Measurements from ENCODE around the gene FFAR1.
"Not testable (repeated sequence)": the region's sequence is repeated elsewhere in the genome, so short reads cannot be mapped to it uniquely, and the experiment has no call there.

Gene FFAR1

DNA sequence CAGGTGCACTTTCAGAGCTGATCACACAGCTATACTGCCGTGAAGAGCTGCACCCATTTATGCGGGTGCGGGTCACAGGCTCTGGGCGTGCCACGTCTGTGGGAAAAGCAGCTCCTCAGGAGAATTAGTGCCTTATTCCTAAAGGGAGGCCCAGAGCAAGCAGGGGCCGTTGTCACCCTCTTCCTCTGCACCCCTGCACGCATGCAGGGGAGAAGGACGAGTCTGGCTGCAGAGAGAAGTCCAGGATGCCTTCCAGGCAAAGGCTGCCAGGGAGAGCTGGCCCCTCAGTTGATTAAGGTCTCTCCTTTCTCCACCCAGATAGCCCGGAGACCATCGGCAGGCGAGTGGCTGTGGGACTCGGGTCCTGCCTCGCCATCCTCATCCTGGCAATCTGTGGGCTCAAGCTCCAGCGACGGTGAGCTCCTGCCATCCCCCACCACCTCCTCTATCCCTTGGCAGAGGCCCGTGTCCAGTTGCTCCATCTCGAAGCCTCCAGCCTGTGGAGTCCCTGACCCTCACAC, 3.1 kb upstream of the FFAR1 start:
- no peak for DNase-seq

DNA sequence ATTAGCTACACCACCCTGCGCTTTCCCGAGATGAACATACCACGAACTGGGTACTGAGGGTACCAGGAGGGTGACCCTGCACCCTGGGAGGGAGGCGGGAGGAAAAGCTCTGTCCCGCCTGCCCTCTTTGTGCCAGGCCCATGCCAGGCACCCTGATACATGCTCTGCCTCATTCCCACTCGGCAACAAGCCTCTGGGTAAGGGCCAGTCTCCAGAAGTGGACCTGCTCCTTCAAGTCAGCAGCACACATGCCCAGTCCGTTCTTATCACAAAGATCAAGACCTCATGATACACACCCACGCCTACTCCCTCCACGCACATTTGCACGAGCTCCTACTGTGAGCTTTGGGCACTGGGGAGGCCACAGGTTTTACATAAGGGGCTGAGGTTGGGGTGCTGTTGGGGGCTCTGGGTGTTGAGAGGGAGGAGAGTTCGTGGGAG, 2.0 kb upstream of the FFAR1 start:
- no peak for DNase-seq

DNA sequence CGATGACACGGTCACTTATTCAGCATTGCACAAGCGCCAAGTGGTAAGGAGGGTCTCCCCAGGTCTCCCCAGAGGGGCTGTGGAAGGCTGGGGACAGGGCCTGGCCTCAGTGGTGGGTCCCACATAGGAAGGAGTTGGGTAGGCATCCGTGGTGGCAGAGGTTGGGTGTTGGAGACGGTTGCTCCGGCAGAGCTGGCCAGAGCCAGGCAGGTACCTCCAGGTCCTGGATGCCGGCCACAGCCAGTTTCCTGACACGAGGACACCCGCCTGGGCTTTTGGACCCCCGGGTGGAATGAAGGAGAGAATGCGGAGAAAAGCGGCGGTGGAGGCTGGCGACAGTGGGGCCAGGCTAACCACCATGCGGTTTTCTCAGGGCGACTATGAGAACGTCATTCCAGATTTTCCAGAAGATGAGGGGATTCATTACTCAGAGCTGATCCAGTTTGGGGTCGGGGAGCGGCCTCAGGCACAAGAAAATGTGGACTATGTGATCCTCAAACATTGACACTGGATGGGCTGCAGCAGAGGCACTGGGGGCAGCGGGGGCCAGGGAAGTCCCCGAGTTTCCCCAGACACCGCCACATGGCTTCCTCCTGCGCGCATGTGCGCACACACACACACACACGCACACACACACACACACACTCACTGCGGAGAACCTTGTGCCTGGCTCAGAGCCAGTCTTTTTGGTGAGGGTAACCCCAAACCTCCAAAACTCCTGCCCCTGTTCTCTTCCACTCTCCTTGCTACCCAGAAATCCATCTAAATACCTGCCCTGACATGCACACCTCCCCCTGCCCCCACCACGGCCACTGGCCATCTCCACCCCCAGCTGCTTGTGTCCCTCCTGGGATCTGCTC, 1.3 kb upstream of the FFAR1 start:
- DNase-seq: no peak

DNA sequence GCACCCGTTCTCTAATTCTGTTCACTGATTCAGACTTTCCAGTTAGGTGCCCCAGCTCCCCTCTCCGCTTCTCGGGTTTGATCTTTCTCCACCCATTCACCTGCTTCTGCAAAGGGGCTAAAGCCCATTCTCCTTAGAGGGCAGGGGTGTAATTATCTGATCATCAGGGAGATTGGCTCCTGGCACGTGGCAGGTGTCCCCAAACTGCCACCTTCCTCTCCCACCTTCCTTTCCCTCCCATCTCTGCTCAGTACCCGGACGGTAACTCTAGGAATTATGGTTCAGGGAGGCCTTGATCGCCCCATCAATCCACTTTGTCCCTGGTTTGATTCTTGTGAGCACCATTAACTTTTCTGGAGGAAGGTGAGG, 212 bp downstream of the FFAR1 start:
- DNase-seq: no peak

DNA sequence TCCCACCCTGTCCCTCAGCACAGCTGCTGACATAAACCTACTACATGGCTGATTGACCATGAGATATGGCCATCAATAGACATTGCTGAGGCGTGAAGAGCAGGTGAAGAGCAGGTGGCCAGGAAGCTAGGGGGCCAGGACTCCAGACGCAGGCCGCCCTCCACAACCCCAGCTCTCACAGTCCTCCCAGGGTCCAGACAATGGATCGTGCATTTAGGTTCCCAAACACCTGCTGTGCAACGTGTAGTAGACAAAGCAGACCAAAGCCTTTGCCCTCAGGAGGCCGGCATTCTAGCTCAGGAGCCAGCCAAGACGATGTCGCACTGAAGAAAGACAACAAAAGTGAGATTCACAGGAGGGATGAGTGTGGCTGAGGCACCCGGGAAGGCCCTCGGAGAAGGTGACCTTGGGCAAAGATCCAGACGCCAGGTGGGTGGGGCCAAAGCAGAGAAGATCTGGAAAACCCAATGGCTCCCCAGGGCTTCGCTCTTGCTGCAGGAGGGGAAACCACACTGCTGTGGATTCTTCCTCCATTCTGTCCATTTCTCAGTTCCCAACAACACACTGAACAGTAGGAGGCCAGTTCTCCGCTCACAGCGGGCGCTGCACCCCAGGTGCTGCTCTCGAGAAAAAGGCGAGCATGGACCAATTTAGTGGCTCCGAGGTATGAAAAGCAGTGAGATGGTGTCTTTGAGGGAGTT, 1.4 kb downstream of the FFAR1 start:
- DNase-seq: peak in 1 of 2 experiments; percentile 59

DNA sequence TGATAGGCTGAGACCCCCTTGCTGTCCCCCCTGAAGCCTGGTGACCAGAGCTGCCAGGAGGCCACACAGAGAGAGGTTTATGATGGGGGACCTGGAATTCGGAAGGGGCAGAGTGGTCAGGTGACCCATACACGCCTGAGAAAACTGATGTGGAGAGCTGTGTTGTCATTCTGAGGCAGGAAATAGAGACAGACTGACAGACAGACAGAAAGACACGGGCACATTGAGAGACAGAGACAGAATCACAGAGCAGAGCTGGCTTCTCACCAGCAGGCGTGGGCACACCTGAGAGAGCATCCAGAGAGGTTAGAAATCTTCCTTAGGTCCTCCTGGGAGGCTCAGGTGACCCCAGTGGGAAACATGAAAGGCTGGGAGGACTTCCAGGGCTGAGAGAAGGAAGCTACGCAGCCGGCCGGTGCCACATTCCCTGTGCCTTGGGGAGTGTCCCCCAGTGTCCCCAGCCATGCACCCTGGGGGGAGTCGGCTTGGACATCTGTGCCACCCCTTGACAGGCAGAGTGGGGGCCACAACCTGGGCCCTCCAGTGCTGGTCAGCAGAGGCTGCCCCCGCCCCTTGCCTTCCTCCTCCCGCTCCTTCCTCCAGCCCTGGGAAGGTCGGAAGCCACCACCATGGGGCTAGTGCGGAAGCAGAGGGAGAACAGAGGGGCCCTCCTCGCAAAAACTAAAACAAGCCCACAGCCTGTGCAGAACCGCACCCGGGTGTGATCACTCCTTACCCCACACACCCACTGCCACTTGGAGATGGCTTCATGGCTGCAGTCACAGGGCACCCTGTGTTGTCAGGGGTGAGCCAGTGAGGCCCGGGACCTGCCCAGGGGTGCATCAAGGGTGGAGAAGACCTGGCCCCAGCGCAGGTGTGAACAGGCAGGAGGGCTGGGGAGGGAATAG, 2.2 kb downstream of the FFAR1 start:
- DNase-seq: no peak

DNA sequence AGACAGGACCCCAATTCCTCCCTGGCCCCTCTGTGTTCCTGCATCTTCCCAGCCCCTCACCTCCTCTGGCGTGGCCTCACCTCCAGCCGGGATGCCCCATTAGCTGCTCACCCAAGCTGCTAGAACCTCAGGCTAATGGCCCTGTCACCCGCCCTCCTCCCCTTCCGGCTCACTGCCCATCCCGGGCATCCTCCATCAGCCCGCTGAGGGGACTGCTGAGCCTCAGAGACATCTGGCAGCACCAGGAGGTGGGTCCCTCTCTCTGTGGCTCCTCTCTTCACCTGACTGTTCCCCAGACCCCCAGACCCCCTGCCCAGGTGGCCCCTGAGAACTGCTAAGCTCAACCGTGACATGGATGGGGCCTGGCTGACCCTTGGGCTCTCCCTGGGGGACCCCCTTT, 2.9 kb downstream of the FFAR1 start:
- no peak for DNase-seq

DNA sequence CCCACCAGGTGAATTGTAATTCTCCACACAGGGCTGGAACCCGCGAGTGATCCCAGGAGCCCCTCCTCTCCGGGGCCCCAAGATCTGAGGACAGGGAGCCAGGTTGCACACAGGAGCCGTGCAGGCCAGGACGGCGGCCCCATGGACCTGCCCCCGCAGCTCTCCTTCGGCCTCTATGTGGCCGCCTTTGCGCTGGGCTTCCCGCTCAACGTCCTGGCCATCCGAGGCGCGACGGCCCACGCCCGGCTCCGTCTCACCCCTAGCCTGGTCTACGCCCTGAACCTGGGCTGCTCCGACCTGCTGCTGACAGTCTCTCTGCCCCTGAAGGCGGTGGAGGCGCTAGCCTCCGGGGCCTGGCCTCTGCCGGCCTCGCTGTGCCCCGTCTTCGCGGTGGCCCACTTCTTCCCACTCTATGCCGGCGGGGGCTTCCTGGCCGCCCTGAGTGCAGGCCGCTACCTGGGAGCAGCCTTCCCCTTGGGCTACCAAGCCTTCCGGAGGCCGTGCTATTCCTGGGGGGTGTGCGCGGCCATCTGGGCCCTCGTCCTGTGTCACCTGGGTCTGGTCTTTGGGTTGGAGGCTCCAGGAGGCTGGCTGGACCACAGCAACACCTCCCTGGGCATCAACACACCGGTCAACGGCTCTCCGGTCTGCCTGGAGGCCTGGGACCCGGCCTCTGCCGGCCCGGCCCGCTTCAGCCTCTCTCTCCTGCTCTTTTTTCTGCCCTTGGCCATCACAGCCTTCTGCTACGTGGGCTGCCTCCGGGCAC, 3.9 kb downstream of the FFAR1 start:
- DNase-seq: no peak

DNA sequence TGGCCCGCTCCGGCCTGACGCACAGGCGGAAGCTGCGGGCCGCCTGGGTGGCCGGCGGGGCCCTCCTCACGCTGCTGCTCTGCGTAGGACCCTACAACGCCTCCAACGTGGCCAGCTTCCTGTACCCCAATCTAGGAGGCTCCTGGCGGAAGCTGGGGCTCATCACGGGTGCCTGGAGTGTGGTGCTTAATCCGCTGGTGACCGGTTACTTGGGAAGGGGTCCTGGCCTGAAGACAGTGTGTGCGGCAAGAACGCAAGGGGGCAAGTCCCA, 4.4 kb downstream of the FFAR1 start:
- no peak for DNase-seq

DNA sequence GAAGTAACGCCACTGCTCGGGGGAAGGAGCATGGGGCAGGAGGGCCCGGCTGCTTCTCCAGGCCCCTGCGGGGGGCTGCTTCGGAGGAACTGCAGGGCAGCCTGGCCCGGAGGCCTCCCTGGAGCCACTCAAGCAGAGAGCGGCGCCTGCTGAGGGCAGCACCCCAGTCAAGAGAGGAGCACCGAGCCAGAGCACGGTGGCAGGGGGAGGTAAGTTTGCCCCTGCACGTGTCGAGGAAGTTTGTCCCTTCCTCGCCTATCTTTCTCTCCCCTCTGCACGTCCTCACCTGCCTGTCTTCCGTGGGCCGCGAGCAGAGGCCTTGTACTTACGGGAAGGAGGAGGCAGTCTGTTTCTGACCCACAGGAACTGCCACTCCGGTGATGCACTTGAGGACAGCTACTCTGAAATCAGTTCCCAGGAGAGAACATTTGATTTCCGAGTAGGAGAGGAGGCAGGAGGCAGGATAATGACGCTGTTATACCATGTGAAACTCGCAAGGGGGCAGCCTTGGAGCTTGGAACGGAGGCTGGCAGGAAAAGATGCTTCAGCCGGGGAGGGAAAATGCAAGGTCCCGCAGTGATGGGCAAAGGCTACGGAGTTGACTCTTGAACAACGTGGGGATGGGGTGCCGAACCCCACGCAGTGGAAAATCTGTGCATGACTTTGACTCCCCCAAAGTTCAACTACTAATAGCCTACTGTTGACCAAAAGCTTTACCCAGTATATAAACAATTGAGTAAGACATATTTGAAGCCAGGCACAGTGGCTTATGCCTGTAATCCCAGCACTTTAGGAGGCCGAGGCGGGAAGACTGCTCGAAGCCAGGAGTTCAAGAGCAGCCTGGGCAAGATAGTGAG, 5.0 kb downstream of the FFAR1 start:
- DNase-seq: peak; percentile 63 to 91

DNA sequence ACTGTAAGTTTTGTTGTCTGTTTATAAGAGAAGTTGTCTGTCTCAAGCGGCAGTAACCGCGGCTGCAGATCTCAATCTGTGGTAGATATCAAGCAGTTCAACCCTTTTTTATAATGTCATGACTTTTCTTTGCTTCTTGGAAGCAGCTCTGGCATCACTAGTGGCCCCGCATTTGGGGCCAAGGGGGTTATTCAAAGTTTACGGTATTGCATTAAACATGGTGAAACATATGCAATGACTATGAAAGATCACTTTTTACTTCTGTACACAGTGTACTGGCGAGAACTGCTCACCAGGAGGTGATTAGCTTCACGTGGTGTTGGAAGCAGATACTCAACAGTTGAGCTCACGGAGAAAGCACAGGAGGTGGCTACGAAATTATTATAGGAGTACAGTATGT, 5.9 kb downstream of the FFAR1 start:
- DNase-seq: no peak

DNA sequence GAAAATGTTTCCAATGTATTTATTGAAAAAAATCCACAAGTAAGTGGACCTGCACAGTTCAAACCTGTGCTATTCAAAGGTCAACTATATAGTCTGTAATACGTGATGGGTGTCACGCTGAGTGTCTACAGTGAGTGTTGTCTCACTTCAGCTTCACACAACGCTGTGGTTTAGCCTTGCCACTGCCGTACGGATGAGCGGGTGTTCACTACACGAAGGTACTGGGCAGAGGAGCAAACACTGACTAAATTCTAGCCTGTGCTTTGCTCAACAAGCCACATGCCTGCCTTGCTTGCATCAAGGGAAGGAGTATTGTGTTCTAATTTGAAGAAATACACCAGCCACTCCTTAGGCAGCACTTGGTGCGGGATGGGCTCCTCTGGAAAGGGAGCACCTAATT, 7.2 kb downstream of the FFAR1 start:
- DNase-seq: no peak

DNA sequence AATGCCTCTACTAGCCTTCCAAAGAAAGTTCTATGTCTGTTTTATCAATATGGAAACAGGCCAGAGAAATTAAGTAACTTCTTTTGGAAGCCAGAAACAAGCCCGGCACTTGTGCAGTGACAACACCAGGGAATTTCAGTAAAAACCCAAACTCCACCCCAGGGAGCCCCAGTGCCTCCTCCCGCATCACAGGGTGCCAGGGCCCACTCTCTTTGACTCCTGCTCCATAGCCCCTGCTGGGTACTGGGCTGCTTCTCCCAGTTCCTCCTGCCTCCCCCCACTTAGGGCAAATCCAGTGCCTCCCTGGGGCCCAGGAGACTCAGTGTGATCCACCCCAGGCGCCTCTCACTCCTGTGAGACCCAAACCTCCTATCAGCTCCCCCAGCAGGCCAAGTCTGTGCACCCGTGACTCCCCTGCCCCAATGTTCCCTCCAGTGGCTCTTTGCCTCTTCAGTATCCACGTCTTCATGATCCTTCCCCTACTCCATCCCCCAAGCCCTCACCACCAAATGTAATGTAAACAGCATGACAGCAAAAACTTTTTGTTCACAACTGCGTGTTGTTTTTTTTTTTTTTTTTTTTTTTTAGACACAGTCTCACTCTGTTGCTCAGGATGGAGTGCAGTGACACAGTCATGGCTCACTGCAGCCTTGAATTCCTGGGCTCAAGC, 8.2 kb downstream of the FFAR1 start:
- no peak for DNase-seq

DNA sequence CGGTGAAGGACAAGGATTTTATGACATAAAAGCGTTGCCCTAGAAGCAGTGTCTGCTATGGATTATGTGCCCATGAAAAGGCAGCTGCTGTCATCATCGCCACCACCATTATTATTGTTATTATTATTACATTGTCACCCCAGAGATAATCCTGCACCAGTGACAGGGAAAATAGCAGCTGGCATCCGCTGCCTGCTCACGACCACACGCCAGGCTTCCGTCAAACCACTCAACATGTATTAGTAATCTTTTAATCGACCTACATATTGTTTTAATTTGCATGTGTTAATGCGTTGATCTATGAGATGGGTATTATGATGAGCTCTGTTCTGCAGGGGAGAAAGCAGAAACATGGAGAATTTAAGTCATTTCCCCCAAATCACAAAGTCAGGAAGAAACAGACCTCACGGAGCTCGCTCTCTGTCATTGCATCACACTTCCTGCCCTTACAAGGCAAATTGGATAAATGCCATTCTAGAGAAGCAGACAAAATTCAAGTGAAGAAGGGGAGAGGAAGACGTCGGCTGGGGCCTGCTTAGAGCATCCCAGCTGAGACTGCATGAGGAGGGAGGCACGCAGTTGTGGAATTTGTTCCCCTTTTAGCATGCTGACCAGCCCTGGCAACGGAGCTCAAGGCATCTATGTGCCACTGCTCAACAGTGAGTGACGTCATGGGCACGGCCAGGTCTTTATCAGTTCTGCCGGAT, 10.3 kb downstream of the FFAR1 start, which contains the start of gene FFAR3:
TSS of gene FFAR3 (plus strand) at position 594 of the 707 bp plus-strand sequence. CDS start 431 bp downstream, outside the sequence.
- no peak for DNase-seq

DNA sequence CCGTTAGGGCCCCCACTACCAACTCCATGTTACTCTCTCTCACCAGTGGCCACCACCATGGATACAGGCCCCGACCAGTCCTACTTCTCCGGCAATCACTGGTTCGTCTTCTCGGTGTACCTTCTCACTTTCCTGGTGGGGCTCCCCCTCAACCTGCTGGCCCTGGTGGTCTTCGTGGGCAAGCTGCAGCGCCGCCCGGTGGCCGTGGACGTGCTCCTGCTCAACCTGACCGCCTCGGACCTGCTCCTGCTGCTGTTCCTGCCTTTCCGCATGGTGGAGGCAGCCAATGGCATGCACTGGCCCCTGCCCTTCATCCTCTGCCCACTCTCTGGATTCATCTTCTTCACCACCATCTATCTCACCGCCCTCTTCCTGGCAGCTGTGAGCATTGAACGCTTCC, 11.1 kb downstream of the FFAR1 start:
- not testable (repeated sequence) for DNase-seq

DNA sequence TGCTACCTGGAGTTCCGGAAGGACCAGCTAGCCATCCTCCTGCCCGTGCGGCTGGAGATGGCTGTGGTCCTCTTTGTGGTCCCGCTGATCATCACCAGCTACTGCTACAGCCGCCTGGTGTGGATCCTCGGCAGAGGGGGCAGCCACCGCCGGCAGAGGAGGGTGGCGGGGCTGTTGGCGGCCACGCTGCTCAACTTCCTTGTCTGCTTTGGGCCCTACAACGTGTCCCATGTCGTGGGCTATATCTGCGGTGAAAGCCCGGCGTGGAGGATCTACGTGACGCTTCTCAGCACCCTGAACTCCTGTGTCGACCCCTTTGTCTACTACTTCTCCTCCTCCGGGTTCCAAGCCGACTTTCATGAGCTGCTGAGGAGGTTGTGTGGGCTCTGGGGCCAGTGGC, 11.7 kb downstream of the FFAR1 start:
- not testable (repeated sequence) for DNase-seq

DNA sequence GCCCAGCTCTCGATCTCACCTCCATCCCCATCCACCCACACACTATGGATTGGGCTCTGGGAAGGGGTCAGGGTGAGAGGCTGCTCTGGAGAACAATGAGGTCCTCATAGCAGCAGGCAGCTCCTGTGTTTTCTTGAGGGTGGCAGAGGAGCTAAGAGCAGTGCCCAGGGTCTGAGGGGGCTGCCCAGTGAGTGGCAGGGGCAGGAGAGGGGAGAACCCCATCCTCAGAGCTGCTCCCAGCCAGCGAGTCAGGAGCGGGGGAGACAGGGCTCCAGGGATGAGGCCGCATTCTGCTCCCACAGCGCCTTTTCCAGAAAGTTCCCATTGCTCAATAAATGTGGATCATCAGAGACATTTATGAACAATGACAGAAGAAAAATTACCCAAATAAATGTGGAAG, 12.4 kb downstream of the FFAR1 start:
- not testable (repeated sequence) for DNase-seq

DNA sequence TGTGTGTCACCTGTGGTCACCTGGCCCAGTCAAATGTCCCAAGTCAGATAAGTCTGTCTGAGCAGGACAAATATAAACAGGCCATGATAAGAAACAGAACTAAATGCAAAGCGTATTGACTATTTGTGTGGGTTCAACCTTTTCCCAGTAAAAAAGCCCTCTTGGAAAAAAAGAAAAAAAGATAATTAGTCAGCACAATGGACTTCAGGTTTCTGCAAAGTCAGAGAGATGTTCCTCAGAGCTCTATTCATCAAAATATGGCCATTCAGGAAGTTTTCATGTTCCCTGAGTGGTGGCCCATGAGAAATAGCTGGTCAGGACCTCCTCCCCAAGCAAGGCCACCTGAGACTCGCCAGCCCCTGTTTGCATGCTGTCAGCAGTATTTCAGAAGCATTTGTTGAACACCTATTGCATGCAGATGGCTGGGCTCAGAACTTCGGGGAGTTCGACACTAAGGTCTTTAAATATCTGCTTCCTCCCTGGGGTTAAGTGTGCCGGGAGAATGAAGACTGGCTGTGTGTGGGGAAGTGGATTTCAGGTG, 13.2 kb downstream of the FFAR1 start:
- no peak for DNase-seq

DNA sequence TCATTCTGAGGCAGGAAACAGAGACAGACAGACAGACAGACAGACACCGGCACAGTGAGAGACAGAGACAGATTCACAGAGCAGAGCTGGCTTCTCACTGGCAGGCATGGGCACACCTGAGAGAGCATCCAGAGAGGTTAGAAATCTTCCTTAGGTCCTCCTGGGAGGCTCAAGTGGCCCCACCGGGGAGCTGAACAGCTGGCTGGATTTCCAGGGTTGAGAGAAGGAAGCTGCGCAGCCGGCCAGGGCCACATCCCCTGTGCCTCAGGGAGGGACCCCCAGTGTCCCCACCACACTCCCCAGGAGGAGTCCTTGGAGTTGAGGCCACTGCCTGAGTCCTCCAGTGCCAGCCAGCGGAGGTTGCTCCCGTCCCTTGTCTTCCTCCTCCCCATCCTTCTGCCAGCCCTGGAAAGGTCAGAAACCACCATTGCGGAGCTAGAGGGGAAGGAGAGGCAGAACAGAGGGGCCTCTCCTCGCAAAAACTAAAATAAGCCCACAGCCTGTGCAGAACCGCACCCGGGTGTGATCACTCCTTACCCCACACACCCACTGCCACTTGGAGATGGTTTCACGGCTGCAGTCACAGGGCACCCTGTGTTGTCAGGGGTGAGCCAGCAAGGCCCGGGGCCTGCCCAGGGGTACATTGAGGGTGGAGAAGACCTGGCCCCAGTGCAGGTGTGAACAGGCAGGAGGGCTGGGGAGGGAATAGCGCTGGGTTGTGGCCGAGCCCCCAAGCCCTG, 14.7 kb downstream of the FFAR1 start:
- no peak for DNase-seq

Data from NCI-H526 (cell line).